ENCODE measurements around the gene ARHGEF28. TPM values are rescaled to one million over a fixed set of nuclear protein-coding genes. Genes with fewer than 3 reads are reported as not detected.

ARHGEF28 gene
- total RNA-seq, 1 donor from 2014 or later, result 0.11 TPM

GRCh38 chr5:73814233-73814846, 188.3 kb downstream of the ARHGEF28 start:
- TF ChIP-seq CTCF (IDR thresholded peaks at IDR 0.05) (no peak), EZH2phosphoT487 (IDR thresholded peaks at IDR 0.05) (no peak), EZH2 (IDR thresholded peaks at IDR 0.05) (no peak)
- no peaks in the 10 kb centered on the region for H3K36me3 Mint-ChIP-seq
- H3K4me3 Mint-ChIP-seq, result no peak overlapping the region
- no peaks in the 10 kb centered on the region for H3K9me3 Mint-ChIP-seq
- Histone ChIP-seq H4K20me1 (ENCODE audit: low read depth) (no peaks in the 10 kb centered on the region), H3K9ac (no peak overlapping the region), H3K36me3 (no peaks in the 10 kb centered on the region), H3K4me2 (no peak overlapping the region), H3K4me1 (peaks cover 4% of the 10 kb centered on the region), H3K27ac (no peak overlapping the region), H3F3A (ENCODE audit: low read depth) (no peaks in the 10 kb centered on the region), H3K27me3 (no peaks in the 10 kb centered on the region), H3K4me3 (no peak overlapping the region), H2AFZ (replicated peaks) (no peak overlapping the region), H3K79me2 (ENCODE audit: low read depth) (no peaks in the 10 kb centered on the region), H3K9me3 (ENCODE audit: low read depth) (no peaks in the 10 kb centered on the region)
- H3K27me3 Mint-ChIP-seq (ENCODE audit: insufficient read depth, low read depth), result peaks cover 2% of the 10 kb centered on the region
- peaks cover 10% of the 10 kb centered on the region for H3K4me1 Mint-ChIP-seq
- no peak overlapping the region for H3K27ac Mint-ChIP-seq
- no peak for DNase-seq (ENCODE audit: low spot score)

- peaks cover 10% of the 10 kb centered on the region for H3K4me1 Mint-ChIP-seq
- H3K27me3 ChIP-seq, result no peaks in the 10 kb centered on the region
- H3K36me3 ChIP-seq, result no peaks in the 10 kb centered on the region
- no peak overlapping the region for H3K27ac Mint-ChIP-seq
- H3K27ac ChIP-seq, result no peak overlapping the region
- no peaks in the 10 kb centered on the region for H3K9me3 Mint-ChIP-seq
- H3K79me2 ChIP-seq (ENCODE audit: low read depth), result no peaks in the 10 kb centered on the region
- H3K27me3 Mint-ChIP-seq (ENCODE audit: insufficient read depth, low read depth), result peaks cover 2% of the 10 kb centered on the region
- H3K4me1 ChIP-seq, result peaks cover 4% of the 10 kb centered on the region
- H3K4me3 Mint-ChIP-seq, result no peak overlapping the region
- no peak overlapping the region for H3K4me2 ChIP-seq
- H3K9ac ChIP-seq, result no peak overlapping the region
- no peaks in the 10 kb centered on the region for H3F3A ChIP-seq (ENCODE audit: low read depth)
- H3K9me3 ChIP-seq (ENCODE audit: low read depth), result no peaks in the 10 kb centered on the region
- TF ChIP-seq CTCF (IDR thresholded peaks at IDR 0.05) (no peak), EZH2phosphoT487 (IDR thresholded peaks at IDR 0.05) (no peak), EZH2 (IDR thresholded peaks at IDR 0.05) (no peak)
- no peak overlapping the region for H2AFZ ChIP-seq (replicated peaks)
- no peak for DNase-seq (ENCODE audit: low spot score)
- no peaks in the 10 kb centered on the region for H3K36me3 Mint-ChIP-seq
- H3K4me3 ChIP-seq, result no peak overlapping the region
- H4K20me1 ChIP-seq (ENCODE audit: low read depth), result no peaks in the 10 kb centered on the region
Observed at GRCh38 chr5:73815631-73816030, 189.6 kb downstream of the ARHGEF28 start.

- Mint-ChIP-seq H3K4me1 (peaks cover 10% of the 10 kb centered on the region), H3K36me3 (no peaks in the 10 kb centered on the region), H3K9me3 (no peaks in the 10 kb centered on the region), H3K4me3 (no peak overlapping the region), H3K27ac (no peak overlapping the region), H3K27me3 (ENCODE audit: insufficient read depth, low read depth) (peaks cover 2% of the 10 kb centered on the region)
- no peak overlapping the region for H3K9ac ChIP-seq
- no peaks in the 10 kb centered on the region for H3K79me2 ChIP-seq (ENCODE audit: low read depth)
- H3K36me3 ChIP-seq, result no peaks in the 10 kb centered on the region
- H4K20me1 ChIP-seq (ENCODE audit: low read depth), result no peaks in the 10 kb centered on the region
- TF ChIP-seq EZH2 (IDR thresholded peaks at IDR 0.05) (no peak), EZH2phosphoT487 (IDR thresholded peaks at IDR 0.05) (no peak), CTCF (IDR thresholded peaks at IDR 0.05) (no peak)
- H3K27ac ChIP-seq, result no peak overlapping the region
- no peak overlapping the region for H3K4me2 ChIP-seq
- H2AFZ ChIP-seq (replicated peaks), result no peak overlapping the region
- no peaks in the 10 kb centered on the region for H3F3A ChIP-seq (ENCODE audit: low read depth)
- DNase-seq (ENCODE audit: low spot score), result no peak
- H3K4me1 ChIP-seq, result peaks cover 4% of the 10 kb centered on the region
- H3K27me3 ChIP-seq, result no peaks in the 10 kb centered on the region
- H3K4me3 ChIP-seq, result no peak overlapping the region
- no peaks in the 10 kb centered on the region for H3K9me3 ChIP-seq (ENCODE audit: low read depth)
Observed at GRCh38 chr5:73816656-73817420, 190.8 kb downstream of the ARHGEF28 start.
